ENCODE data around the gene CIDEC. TPM values are rescaled to one million over a fixed set of nuclear protein-coding genes. Genes with fewer than 3 reads are reported as not detected.

The CIDEC gene
- total RNA-seq, 2 experiments from 2014 or later, result not detected

GRCh38 chr3:9906480-9906879 lies 26.4 kb upstream of the CIDEC start:
- Histone ChIP-seq H3K4me1 (ENCODE audit: insufficient read depth, low read length, poor library complexity, severe bottlenecking) (peaks cover 7% of the 10 kb centered on the region), H3K9me3 (ENCODE audit: low read length) (no peaks in the 10 kb centered on the region), H4K20me1 (ENCODE audit: insufficient read depth, low read length) (no peaks in the 10 kb centered on the region), H3K27ac (ENCODE audit: low read depth, low read length, poor library complexity, severe bottlenecking) (no peak overlapping the region), H3K36me3 (ENCODE audit: insufficient read depth, low read length) (no peaks in the 10 kb centered on the region), H3K4me3 (ENCODE audit: low read depth, low read length, poor library complexity, severe bottlenecking) (no peak overlapping the region), H3K9me2 (ENCODE audit: insufficient read depth, low read length) (no peaks in the 10 kb centered on the region), H3K4me2 (ENCODE audit: low read length) (no peak overlapping the region), H3K79me2 (ENCODE audit: insufficient read depth, low read depth, low read length) (no peaks in the 10 kb centered on the region), H2AFZ (ENCODE audit: low read length) (no peak overlapping the region)
- POLR2A ChIA-PET, result interaction anchor here (2.3 kb wide), 1 partner anchor 15 kb away, joined by 13 read pairs; no protein-coding TSS in a partner anchor
- BruUV-seq (replicated peaks), result no TSS peak
- intact Hi-C loops (cut with micrococcal nuclease; ENCODE audit: unreplicated experiment), result no loop called here
- CTCF ChIA-PET (ENCODE audit: unreplicated experiment), result no interaction called here
- TF ChIP-seq CTCF (conservative IDR thresholded peaks at IDR 0.05; ENCODE audit: low read length), result no peak
- TF ChIP-seq EZH2phosphoT487 (IDR thresholded peaks at IDR 0.05; ENCODE audit: borderline replicate concordance, low read depth, low read length), result no peak
- DNase-seq (ENCODE audit: low spot score), result no peak

GRCh38 chr3:9903904-9904303 lies 23.9 kb upstream of the CIDEC start:
- no TSS peak for BruUV-seq (replicated peaks)
- CTCF ChIA-PET (ENCODE audit: unreplicated experiment), result no interaction called here
- H3K9me2 ChIP-seq (ENCODE audit: insufficient read depth, low read length), result no peaks in the 10 kb centered on the region
- no peaks in the 10 kb centered on the region for H3K36me3 ChIP-seq (ENCODE audit: insufficient read depth, low read length)
- no peaks in the 10 kb centered on the region for H3K9me3 ChIP-seq (ENCODE audit: low read length)
- no peak overlapping the region for H3K4me3 ChIP-seq (ENCODE audit: low read depth, low read length, poor library complexity, severe bottlenecking)
- POLR2A ChIA-PET, result interaction anchor here (0.6 to 0.7 kb wide), 2 partner anchors 27 to 110 kb away, joined by 3 read pairs; no protein-coding TSS in a partner anchor
- no peaks in the 10 kb centered on the region for H3K79me2 ChIP-seq (ENCODE audit: insufficient read depth, low read depth, low read length)
- H4K20me1 ChIP-seq (ENCODE audit: insufficient read depth, low read length), result no peaks in the 10 kb centered on the region
- no peak overlapping the region for H2AFZ ChIP-seq (ENCODE audit: low read length)
- DNase-seq (ENCODE audit: low spot score), result no peak
- intact Hi-C loops (cut with micrococcal nuclease; ENCODE audit: unreplicated experiment), result no loop called here
- H3K27ac ChIP-seq (ENCODE audit: low read depth, low read length, poor library complexity, severe bottlenecking), result no peak overlapping the region
- H3K4me2 ChIP-seq (ENCODE audit: low read length), result no peak overlapping the region
- peaks cover 7% of the 10 kb centered on the region for H3K4me1 ChIP-seq (ENCODE audit: insufficient read depth, low read length, poor library complexity, severe bottlenecking)
- TF ChIP-seq CTCF (conservative IDR thresholded peaks at IDR 0.05; ENCODE audit: low read length) (no peak), EZH2phosphoT487 (IDR thresholded peaks at IDR 0.05; ENCODE audit: borderline replicate concordance, low read depth, low read length) (no peak)

GRCh38 chr3:9903238-9903624 lies 23.2 kb upstream of the CIDEC start:
- no peak for DNase-seq (ENCODE audit: low spot score)
- no TSS peak for BruUV-seq (replicated peaks)
- Histone ChIP-seq H3K9me3 (ENCODE audit: low read length) (no peaks in the 10 kb centered on the region), H3K4me3 (ENCODE audit: low read depth, low read length, poor library complexity, severe bottlenecking) (no peak overlapping the region), H3K79me2 (ENCODE audit: insufficient read depth, low read depth, low read length) (no peaks in the 10 kb centered on the region), H4K20me1 (ENCODE audit: insufficient read depth, low read length) (no peaks in the 10 kb centered on the region), H3K4me1 (ENCODE audit: insufficient read depth, low read length, poor library complexity, severe bottlenecking) (peaks cover 7% of the 10 kb centered on the region), H3K27ac (ENCODE audit: low read depth, low read length, poor library complexity, severe bottlenecking) (no peak overlapping the region), H3K36me3 (ENCODE audit: insufficient read depth, low read length) (no peaks in the 10 kb centered on the region), H3K9me2 (ENCODE audit: insufficient read depth, low read length) (no peaks in the 10 kb centered on the region), H2AFZ (ENCODE audit: low read length) (no peak overlapping the region), H3K4me2 (ENCODE audit: low read length) (no peak overlapping the region)
- TF ChIP-seq CTCF (conservative IDR thresholded peaks at IDR 0.05; ENCODE audit: low read length) (no peak), EZH2phosphoT487 (IDR thresholded peaks at IDR 0.05; ENCODE audit: borderline replicate concordance, low read depth, low read length) (no peak)
- intact Hi-C loops (cut with micrococcal nuclease; ENCODE audit: unreplicated experiment), result no loop called here
- ChIA-PET CTCF (ENCODE audit: unreplicated experiment) (no interaction called here), POLR2A (interaction anchor here (0.6 kb wide), 1 partner anchor 28 kb away, joined by 3 read pairs; no protein-coding TSS in a partner anchor)

All from OCI-LY7 (cell line).